Measurements from ENCODE around the gene TNFRSF9. TPM values are rescaled to one million over a fixed set of nuclear protein-coding genes. Genes with fewer than 3 reads are reported as not detected.

TNFRSF9 gene
- total and polyA plus RNA-seq, 2 donors from 2014 or later: 0.54 TPM; not detected in 1

GRCh38 chr1:7869136-7869920, 71.3 kb downstream of the TNFRSF9 start:
- intact Hi-C loops (cut with DNase I): no loop called here
- DNase-seq: no peak

DNA sequence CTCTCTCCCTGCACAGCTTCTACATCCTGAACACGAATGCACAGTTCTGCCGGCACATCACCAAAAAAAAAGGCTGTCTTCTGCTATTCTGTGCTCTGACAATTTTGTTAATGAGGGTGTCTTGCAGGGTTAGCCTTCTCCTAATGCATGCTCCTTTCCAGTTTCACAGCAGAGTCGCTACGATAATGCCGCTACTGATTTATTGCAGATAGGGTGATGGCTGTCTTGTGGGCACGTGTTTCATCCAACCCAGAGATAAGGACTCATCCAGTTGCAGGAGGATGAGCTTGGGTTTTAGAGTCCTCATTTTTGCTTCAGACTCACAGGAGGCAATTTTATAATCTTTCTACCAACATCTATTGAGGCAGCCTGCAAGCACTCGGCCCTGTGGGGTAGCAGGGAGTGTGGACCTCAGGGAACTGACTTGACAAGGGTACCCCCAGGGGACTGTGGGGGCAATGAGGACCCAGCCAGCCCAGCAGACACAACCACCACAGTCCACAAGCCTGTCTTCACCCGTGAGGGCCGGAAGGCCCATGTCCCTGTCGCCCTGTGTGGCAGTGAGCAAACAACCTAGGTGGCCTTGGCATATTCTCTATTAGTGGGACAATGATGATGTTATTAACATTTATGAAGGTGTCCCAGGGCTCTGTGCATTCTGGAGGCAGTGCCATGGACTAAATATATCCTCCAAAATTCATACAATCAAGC, 72.4 kb downstream of the TNFRSF9 start:
- no peak overlapping the region for H3K9ac ChIP-seq (ENCODE audit: low read length in 3 of 3)
- H3K36me3 ChIP-seq (ENCODE audit: control insufficient read depth in 2 of 3, insufficient read depth in 3 of 3, low read length in 3 of 3): no peaks in the 10 kb centered on the region
- FAIRE-seq: no peak
- intact Hi-C loops (cut with DNase I): no loop called here
- H3K9me3 ChIP-seq (ENCODE audit: control insufficient read depth in 2 of 3, insufficient read depth in 1 of 3, low read length in 3 of 3): no peaks in the 10 kb centered on the region
- H3K27me3 ChIP-seq (ENCODE audit: control insufficient read depth, insufficient read depth, low read length): no peaks in the 10 kb centered on the region
- no peak overlapping the region for H3K27ac ChIP-seq (ENCODE audit: low read depth in 2 of 2, low read length in 2 of 2)
- no peak overlapping the region for H3K4me3 ChIP-seq (ENCODE audit: low read length in 3 of 3)
- TF ChIP-seq, protein P1, sequence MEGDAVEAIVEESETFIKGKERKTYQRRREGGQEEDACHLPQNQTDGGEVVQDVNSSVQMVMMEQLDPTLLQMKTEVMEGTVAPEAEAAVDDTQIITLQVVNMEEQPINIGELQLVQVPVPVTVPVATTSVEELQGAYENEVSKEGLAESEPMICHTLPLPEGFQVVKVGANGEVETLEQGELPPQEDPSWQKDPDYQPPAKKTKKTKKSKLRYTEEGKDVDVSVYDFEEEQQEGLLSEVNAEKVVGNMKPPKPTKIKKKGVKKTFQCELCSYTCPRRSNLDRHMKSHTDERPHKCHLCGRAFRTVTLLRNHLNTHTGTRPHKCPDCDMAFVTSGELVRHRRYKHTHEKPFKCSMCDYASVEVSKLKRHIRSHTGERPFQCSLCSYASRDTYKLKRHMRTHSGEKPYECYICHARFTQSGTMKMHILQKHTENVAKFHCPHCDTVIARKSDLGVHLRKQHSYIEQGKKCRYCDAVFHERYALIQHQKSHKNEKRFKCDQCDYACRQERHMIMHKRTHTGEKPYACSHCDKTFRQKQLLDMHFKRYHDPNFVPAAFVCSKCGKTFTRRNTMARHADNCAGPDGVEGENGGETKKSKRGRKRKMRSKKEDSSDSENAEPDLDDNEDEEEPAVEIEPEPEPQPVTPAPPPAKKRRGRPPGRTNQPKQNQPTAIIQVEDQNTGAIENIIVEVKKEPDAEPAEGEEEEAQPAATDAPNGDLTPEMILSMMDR (IDR thresholded peaks at IDR 0.05; ENCODE audit: borderline replicate concordance, extremely low read depth, insufficient read depth): no peak
- no peaks in the 10 kb centered on the region for H3K4me1 ChIP-seq (ENCODE audit: control insufficient read depth in 2 of 3, insufficient read depth in 2 of 3, low read depth in 1 of 3, low read length in 3 of 3)
- no peak for DNase-seq

More at GRCh38 chr1:7869136-7869920, 71.3 kb downstream of the TNFRSF9 start:
- no peaks in the 10 kb centered on the region for H3K4me1 ChIP-seq (ENCODE audit: control insufficient read depth in 2 of 3, insufficient read depth in 2 of 3, low read depth in 1 of 3, low read length in 3 of 3)
- no peak overlapping the region for H3K4me3 ChIP-seq (ENCODE audit: low read length in 3 of 3)
- no peak for FAIRE-seq
- TF ChIP-seq, protein P1 (IDR thresholded peaks at IDR 0.05; ENCODE audit: borderline replicate concordance, extremely low read depth, insufficient read depth): no peak
- H3K27me3 ChIP-seq (ENCODE audit: control insufficient read depth, insufficient read depth, low read length): no peaks in the 10 kb centered on the region
- no peaks in the 10 kb centered on the region for H3K36me3 ChIP-seq (ENCODE audit: control insufficient read depth in 2 of 3, insufficient read depth in 3 of 3, low read length in 3 of 3)
- H3K9ac ChIP-seq (ENCODE audit: low read length in 3 of 3): no peak overlapping the region
- no peaks in the 10 kb centered on the region for H3K9me3 ChIP-seq (ENCODE audit: control insufficient read depth in 2 of 3, insufficient read depth in 1 of 3, low read length in 3 of 3)
- H3K27ac ChIP-seq (ENCODE audit: low read depth in 2 of 2, low read length in 2 of 2): no peak overlapping the region

- H3K4me3 ChIP-seq (ENCODE audit: low read length in 3 of 3): no peak overlapping the region
- FAIRE-seq: no peak
These were observed 74.7 kb downstream of the TNFRSF9 start for GRCh38 chr1:7865978-7866377.

More at GRCh38 chr1:7865978-7866377, 74.7 kb downstream of the TNFRSF9 start:
- Histone ChIP-seq H3K4me1 (ENCODE audit: control insufficient read depth in 2 of 3, insufficient read depth in 2 of 3, low read depth in 1 of 3, low read length in 3 of 3) (no peaks in the 10 kb centered on the region), H3K27me3 (ENCODE audit: control insufficient read depth, insufficient read depth, low read length) (no peaks in the 10 kb centered on the region), H3K9me3 (ENCODE audit: control insufficient read depth in 2 of 3, insufficient read depth in 1 of 3, low read length in 3 of 3) (no peaks in the 10 kb centered on the region), H3K36me3 (ENCODE audit: control insufficient read depth in 2 of 3, insufficient read depth in 3 of 3, low read length in 3 of 3) (no peaks in the 10 kb centered on the region), H3K9ac (ENCODE audit: low read length in 3 of 3) (no peak overlapping the region), H3K27ac (ENCODE audit: low read depth in 2 of 2, low read length in 2 of 2) (no peak overlapping the region)
- no peak for DNase-seq
- TF ChIP-seq, protein P1 (IDR thresholded peaks at IDR 0.05; ENCODE audit: borderline replicate concordance, extremely low read depth, insufficient read depth): no peak
- intact Hi-C loops (cut with DNase I): no loop called here

Other genes starting within 250 kb of the TNFRSF9 start
- gene VAMP3, start 169.5 kb downstream of the TNFRSF9 start, total RNA-seq: 93.8 TPM
- gene VAMP3, start 169.5 kb downstream of the TNFRSF9 start, polyA plus RNA-seq (ENCODE audit: insufficient read depth, low read depth, low replicate concordance): 69.7 TPM
- 23.8 TPM for gene PER3, start 156.5 kb downstream of the TNFRSF9 start, total RNA-seq
- gene PER3, start 156.5 kb downstream of the TNFRSF9 start, polyA plus RNA-seq (ENCODE audit: insufficient read depth, low read depth, low replicate concordance): 5.1 TPM
- gene UTS2, start 87.8 kb downstream of the TNFRSF9 start, total RNA-seq: 0.72 TPM
- gene UTS2, start 87.8 kb downstream of the TNFRSF9 start, polyA plus RNA-seq (ENCODE audit: insufficient read depth, low read depth, low replicate concordance): not detected
- 239 TPM for gene PARK7, start 20.9 kb upstream of the TNFRSF9 start, total RNA-seq
- gene PARK7, start 20.9 kb upstream of the TNFRSF9 start, polyA plus RNA-seq (ENCODE audit: insufficient read depth, low read depth, low replicate concordance): 481 TPM
- gene ERRFI1, start 85.5 kb upstream of the TNFRSF9 start, total RNA-seq: 71.3 TPM
- 25.0 TPM for gene ERRFI1, start 85.5 kb upstream of the TNFRSF9 start, polyA plus RNA-seq (ENCODE audit: insufficient read depth, low read depth, low replicate concordance)